Measurements from ENCODE around the gene NLGN2. TPM values are rescaled to one million over a fixed set of nuclear protein-coding genes. Genes with fewer than 3 reads are reported as not detected.
A peak's percentile ranks its signal among the peaks of the same experiment; 100 is the strongest.

Gene NLGN2
- total and polyA plus RNA-seq, 2 experiments from 2014 or later, result 4.3 to 7.2 TPM

GRCh38 chr17:7403977-7404736 is 3.5 kb upstream of the NLGN2 start, which contains the start of gene TMEM256:
Gene TMEM256, minus strand, starts transcription at chr17:7404097. Its CDS starts 13 bp downstream, at chr17:7404084.
- Histone ChIP-seq H3K27me3 (no peaks in the 10 kb centered on the region), H3K36me3 (replicated peaks; ENCODE audit: insufficient read depth, low read depth) (no peaks in the 10 kb centered on the region), H3K4me3 (peak within 1 kb of the TSS; percentile 50), H3K27ac (peak within 1 kb of the TSS; percentile 92), H3K9me2 (replicated peaks; ENCODE audit: insufficient read depth) (no peaks in the 10 kb centered on the region), H4K20me1 (ENCODE audit: insufficient read depth, poor library complexity, severe bottlenecking) (no peaks in the 10 kb centered on the region), H2AFZ (peak within 1 kb of the TSS; percentile 23), H3K9me3 (ENCODE audit: low read depth) (no peaks in the 10 kb centered on the region), H3K79me2 (peaks cover 19% of the 10 kb centered on the region), H3K4me1 (ENCODE audit: insufficient read depth) (peaks cover 9% of the 10 kb centered on the region), H3K4me2 (peak within 1 kb of the TSS; percentile 97)
- DNase-seq (ENCODE audit: low spot score), result peak; percentile 99
- no peak for TF ChIP-seq EZH2phosphoT487 (IDR thresholded peaks at IDR 0.05; ENCODE audit: low read depth, severe bottlenecking, unreplicated experiment)
- TF ChIP-seq CTCF (IDR thresholded peaks at IDR 0.05; ENCODE audit: poor library complexity), result no peak
- no peak for TF ChIP-seq EZH2 (IDR thresholded peaks at IDR 0.05; ENCODE audit: borderline replicate concordance)
- whole genome bisulfite sequencing (ENCODE audit: low lambda C conversion rate, missing lambda C conversion rate), result 1% methylated on average over 38 of the region's 49 CpGs

- Histone ChIP-seq H3K36me3 (replicated peaks; ENCODE audit: insufficient read depth, low read depth) (no peaks in the 10 kb centered on the region), H3K4me1 (ENCODE audit: insufficient read depth) (peaks cover 9% of the 10 kb centered on the region), H3K4me2 (peak overlapping the region; percentile 97), H3K4me3 (peak overlapping the region; percentile 50), H4K20me1 (ENCODE audit: insufficient read depth, poor library complexity, severe bottlenecking) (no peaks in the 10 kb centered on the region), H3K79me2 (peaks cover 19% of the 10 kb centered on the region), H3K27ac (peak overlapping the region; percentile 63), H3K27me3 (no peaks in the 10 kb centered on the region), H3K9me2 (replicated peaks; ENCODE audit: insufficient read depth) (no peaks in the 10 kb centered on the region), H3K9me3 (ENCODE audit: low read depth) (no peaks in the 10 kb centered on the region), H2AFZ (peak overlapping the region; percentile 23)
- TF ChIP-seq EZH2 (IDR thresholded peaks at IDR 0.05; ENCODE audit: borderline replicate concordance) (no peak), EZH2phosphoT487 (IDR thresholded peaks at IDR 0.05; ENCODE audit: low read depth, severe bottlenecking, unreplicated experiment) (no peak), CTCF (IDR thresholded peaks at IDR 0.05; ENCODE audit: poor library complexity) (no peak)
- DNase-seq (ENCODE audit: low spot score), result no peak
- WGBS (ENCODE audit: low lambda C conversion rate, missing lambda C conversion rate), result 2% methylated on average over 16 of the region's 65 CpGs
Observed at GRCh38 chr17:7404737-7405349, 2.8 kb upstream of the NLGN2 start.

GRCh38 chr17:7405350-7406234 is 2.1 kb upstream of the NLGN2 start:
- Histone ChIP-seq H3K9me3 (ENCODE audit: low read depth) (no peaks in the 10 kb centered on the region), H4K20me1 (ENCODE audit: insufficient read depth, poor library complexity, severe bottlenecking) (no peaks in the 10 kb centered on the region), H3K4me3 (peak overlapping the region; percentile 50), H3K36me3 (replicated peaks; ENCODE audit: insufficient read depth, low read depth) (no peaks in the 10 kb centered on the region), H3K4me1 (ENCODE audit: insufficient read depth) (peaks cover 9% of the 10 kb centered on the region), H3K4me2 (peak overlapping the region; percentile 97), H3K9me2 (replicated peaks; ENCODE audit: insufficient read depth) (no peaks in the 10 kb centered on the region), H3K79me2 (peaks cover 19% of the 10 kb centered on the region), H3K27me3 (no peaks in the 10 kb centered on the region), H3K27ac (peak overlapping the region; percentile 63), H2AFZ (peak overlapping the region; percentile 23)
- no peak for TF ChIP-seq CTCF (IDR thresholded peaks at IDR 0.05; ENCODE audit: poor library complexity)
- no peak for TF ChIP-seq EZH2 (IDR thresholded peaks at IDR 0.05; ENCODE audit: borderline replicate concordance)
- peak; percentile 40 for DNase-seq (ENCODE audit: low spot score)
- WGBS (ENCODE audit: low lambda C conversion rate, missing lambda C conversion rate), result 17% methylated on average over 9 of the region's 38 CpGs
